ENCODE measurements around the gene ZSCAN16. TPM values are rescaled to one million over a fixed set of nuclear protein-coding genes. Genes with fewer than 3 reads are reported as not detected.
A peak's percentile ranks its signal among the peaks of the same experiment; 100 is the strongest.

The ZSCAN16 gene
- total RNA-seq, 1 donor from 2014 or later: 6.5 TPM

GRCh38 chr6:28154357-28154756 lies 29.9 kb downstream of the ZSCAN16 start:
- H3K36me3 Mint-ChIP-seq (ENCODE audit: low read depth, unreplicated experiment): peaks cover 48% of the 10 kb centered on the region
- no peak for TF ChIP-seq CTCF (IDR thresholded peaks at IDR 0.05; ENCODE audit: unreplicated experiment)
- no peaks in the 10 kb centered on the region for H3K27me3 Mint-ChIP-seq (ENCODE audit: unreplicated experiment)
- no peaks in the 10 kb centered on the region for H3K4me1 Mint-ChIP-seq (ENCODE audit: unreplicated experiment)
- H3K4me3 Mint-ChIP-seq (ENCODE audit: unreplicated experiment): peak overlapping the region; percentile 64
- DNase-seq (ENCODE audit: low spot score): no peak
- H3K27ac Mint-ChIP-seq (ENCODE audit: unreplicated experiment): no peak overlapping the region
- no peaks in the 10 kb centered on the region for H3K9me3 Mint-ChIP-seq (ENCODE audit: unreplicated experiment)

GRCh38 chr6:28158318-28158717 lies 33.9 kb downstream of the ZSCAN16 start:
- H3K9me3 Mint-ChIP-seq (ENCODE audit: unreplicated experiment): no peaks in the 10 kb centered on the region
- H3K4me3 Mint-ChIP-seq (ENCODE audit: unreplicated experiment): no peak overlapping the region
- peaks cover 22% of the 10 kb centered on the region for H3K36me3 Mint-ChIP-seq (ENCODE audit: low read depth, unreplicated experiment)
- H3K27ac Mint-ChIP-seq (ENCODE audit: unreplicated experiment): no peak overlapping the region
- no peaks in the 10 kb centered on the region for H3K27me3 Mint-ChIP-seq (ENCODE audit: unreplicated experiment)
- DNase-seq (ENCODE audit: low spot score): no peak
- peaks cover 9% of the 10 kb centered on the region for H3K4me1 Mint-ChIP-seq (ENCODE audit: unreplicated experiment)
- TF ChIP-seq CTCF (IDR thresholded peaks at IDR 0.05; ENCODE audit: unreplicated experiment): no peak

GRCh38 chr6:28159029-28159607 lies 34.7 kb downstream of the ZSCAN16 start:
- Mint-ChIP-seq H3K4me3 (ENCODE audit: unreplicated experiment) (no peak overlapping the region), H3K36me3 (ENCODE audit: low read depth, unreplicated experiment) (peaks cover 16% of the 10 kb centered on the region), H3K27me3 (ENCODE audit: unreplicated experiment) (no peaks in the 10 kb centered on the region), H3K4me1 (ENCODE audit: unreplicated experiment) (peaks cover 9% of the 10 kb centered on the region), H3K9me3 (ENCODE audit: unreplicated experiment) (no peaks in the 10 kb centered on the region), H3K27ac (ENCODE audit: unreplicated experiment) (no peak overlapping the region)
- no peak for TF ChIP-seq CTCF (IDR thresholded peaks at IDR 0.05; ENCODE audit: unreplicated experiment)
- no peak for DNase-seq (ENCODE audit: low spot score)

- Mint-ChIP-seq H3K4me1 (ENCODE audit: unreplicated experiment) (peaks cover 9% of the 10 kb centered on the region), H3K27ac (ENCODE audit: unreplicated experiment) (no peak overlapping the region), H3K4me3 (ENCODE audit: unreplicated experiment) (peak overlapping the region; percentile 37), H3K9me3 (ENCODE audit: unreplicated experiment) (no peaks in the 10 kb centered on the region), H3K36me3 (ENCODE audit: low read depth, unreplicated experiment) (peaks cover 8% of the 10 kb centered on the region), H3K27me3 (ENCODE audit: unreplicated experiment) (peaks cover under 1% of the 10 kb centered on the region)
- DNase-seq (ENCODE audit: low spot score): no peak
- no peak for TF ChIP-seq CTCF (IDR thresholded peaks at IDR 0.05; ENCODE audit: unreplicated experiment)
Measured at GRCh38 chr6:28160233-28160632, 35.8 kb downstream of the ZSCAN16 start.

- DNase-seq (ENCODE audit: low spot score): peak; percentile 57
- Mint-ChIP-seq H3K9me3 (ENCODE audit: unreplicated experiment) (no peaks in the 10 kb centered on the region), H3K4me3 (ENCODE audit: unreplicated experiment) (peak overlapping the region; percentile 81), H3K27me3 (ENCODE audit: unreplicated experiment) (peaks cover 2% of the 10 kb centered on the region), H3K4me1 (ENCODE audit: unreplicated experiment) (peaks cover 9% of the 10 kb centered on the region), H3K27ac (ENCODE audit: unreplicated experiment) (no peak overlapping the region), H3K36me3 (ENCODE audit: low read depth, unreplicated experiment) (peaks cover 7% of the 10 kb centered on the region)
- TF ChIP-seq CTCF (IDR thresholded peaks at IDR 0.05; ENCODE audit: unreplicated experiment): no peak
Measured at GRCh38 chr6:28161410-28162079, 37.1 kb downstream of the ZSCAN16 start.
